ENCODE measurements around the gene NOS1AP.

The NOS1AP gene

DNA sequence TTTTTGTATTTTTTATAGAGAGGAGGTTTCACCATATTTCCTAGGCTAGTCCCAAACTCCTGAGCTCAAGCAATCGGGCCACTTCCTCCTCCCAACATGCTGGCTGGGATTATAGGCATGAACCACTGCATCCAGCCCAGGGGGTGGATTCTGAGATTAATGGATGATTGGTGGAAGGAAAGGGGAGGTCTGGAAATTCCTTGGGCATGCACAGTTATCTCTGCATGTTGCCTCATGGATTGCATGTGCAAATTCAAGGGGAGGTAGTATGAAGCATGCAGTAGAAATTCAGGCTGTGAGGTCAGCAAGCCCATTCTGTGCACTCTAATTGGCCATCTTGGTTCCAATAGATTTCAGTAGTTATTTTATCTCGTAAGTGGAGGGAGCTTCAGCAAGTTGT lies 182.7 kb downstream of the NOS1AP start:
- H3K4me3 ChIP-seq (ENCODE audit: low read depth, low read length) = no peak overlapping the region
- no peak for DNase-seq (ENCODE audit: low read depth)

DNA sequence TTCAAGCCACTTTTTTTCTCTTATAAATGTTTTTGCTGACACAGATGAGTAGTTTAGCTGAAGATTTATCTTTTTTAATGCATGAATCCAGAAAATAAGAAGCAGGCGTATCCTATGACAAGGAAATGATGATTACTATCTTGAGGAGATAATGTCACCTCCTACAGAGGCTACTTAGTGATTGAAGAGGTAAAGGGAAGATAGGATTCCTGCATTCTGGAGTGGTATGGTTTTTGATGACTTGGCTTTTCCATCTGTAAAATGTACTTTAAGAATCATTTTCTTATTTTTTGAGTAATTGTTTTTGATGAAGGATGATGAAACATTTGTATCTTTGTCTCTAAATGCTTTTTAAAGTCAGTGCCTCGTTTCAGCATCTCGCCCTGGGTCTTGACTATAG lies 184.3 kb downstream of the NOS1AP start:
- no peak overlapping the region for H3K4me3 ChIP-seq (ENCODE audit: low read depth, low read length)
- TF ChIP-seq, protein P1, sequence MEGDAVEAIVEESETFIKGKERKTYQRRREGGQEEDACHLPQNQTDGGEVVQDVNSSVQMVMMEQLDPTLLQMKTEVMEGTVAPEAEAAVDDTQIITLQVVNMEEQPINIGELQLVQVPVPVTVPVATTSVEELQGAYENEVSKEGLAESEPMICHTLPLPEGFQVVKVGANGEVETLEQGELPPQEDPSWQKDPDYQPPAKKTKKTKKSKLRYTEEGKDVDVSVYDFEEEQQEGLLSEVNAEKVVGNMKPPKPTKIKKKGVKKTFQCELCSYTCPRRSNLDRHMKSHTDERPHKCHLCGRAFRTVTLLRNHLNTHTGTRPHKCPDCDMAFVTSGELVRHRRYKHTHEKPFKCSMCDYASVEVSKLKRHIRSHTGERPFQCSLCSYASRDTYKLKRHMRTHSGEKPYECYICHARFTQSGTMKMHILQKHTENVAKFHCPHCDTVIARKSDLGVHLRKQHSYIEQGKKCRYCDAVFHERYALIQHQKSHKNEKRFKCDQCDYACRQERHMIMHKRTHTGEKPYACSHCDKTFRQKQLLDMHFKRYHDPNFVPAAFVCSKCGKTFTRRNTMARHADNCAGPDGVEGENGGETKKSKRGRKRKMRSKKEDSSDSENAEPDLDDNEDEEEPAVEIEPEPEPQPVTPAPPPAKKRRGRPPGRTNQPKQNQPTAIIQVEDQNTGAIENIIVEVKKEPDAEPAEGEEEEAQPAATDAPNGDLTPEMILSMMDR (IDR thresholded peaks at IDR 0.05; ENCODE audit: control insufficient read depth, extremely low read depth, insufficient read depth) = no peak
- no peak for DNase-seq (ENCODE audit: low read depth)

More for the DNA sequence above, 182.7 kb downstream of the NOS1AP start:
- TF ChIP-seq, protein P1 (IDR thresholded peaks at IDR 0.05; ENCODE audit: control insufficient read depth, extremely low read depth, insufficient read depth) = no peak

DNA sequence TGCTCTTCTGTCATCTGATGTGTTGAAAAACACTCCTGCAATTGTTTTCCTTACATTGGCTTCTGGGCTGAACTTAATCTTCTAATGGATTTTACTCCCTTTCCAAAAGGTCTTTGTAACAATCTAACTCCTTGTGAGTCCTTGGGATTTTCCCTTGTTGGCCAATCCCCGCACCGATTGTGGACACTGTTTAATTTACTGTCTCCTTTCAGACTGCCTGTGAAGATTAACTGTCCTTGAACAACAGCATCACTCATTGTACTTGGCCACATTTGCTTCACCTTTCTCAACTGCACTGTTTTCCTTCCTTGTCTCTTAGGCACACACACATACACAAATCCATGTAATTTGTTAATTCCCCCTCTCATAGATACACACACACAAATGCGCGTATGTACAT lies 186.8 kb downstream of the NOS1AP start:
- TF ChIP-seq, protein P1 (IDR thresholded peaks at IDR 0.05; ENCODE audit: control insufficient read depth, extremely low read depth, insufficient read depth) = no peak
- no peak for DNase-seq (ENCODE audit: low read depth)
- no peak overlapping the region for H3K4me3 ChIP-seq (ENCODE audit: low read depth, low read length)

DNA sequence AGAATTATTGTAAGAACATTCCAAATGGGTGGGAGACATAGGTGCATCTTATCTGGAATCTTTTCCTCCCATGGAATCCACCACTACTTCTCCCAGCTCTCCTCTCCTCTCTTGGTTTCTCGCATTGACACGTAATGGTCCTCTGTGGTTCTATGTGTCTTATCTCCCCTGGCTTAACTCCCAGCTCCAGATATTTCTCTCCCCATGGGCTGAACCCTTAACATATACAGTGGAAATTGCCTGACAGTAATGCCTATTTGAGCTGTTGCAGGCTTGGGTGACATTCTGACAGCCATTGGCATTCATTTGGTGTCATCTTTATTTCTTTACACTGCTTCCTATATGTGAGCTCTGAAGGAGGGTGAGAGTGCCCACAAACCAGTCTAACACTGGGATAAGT lies 188.9 kb downstream of the NOS1AP start:
- DNase-seq (ENCODE audit: low read depth) = no peak
- no peak overlapping the region for H3K4me3 ChIP-seq (ENCODE audit: low read depth, low read length)
- TF ChIP-seq, protein P1 (IDR thresholded peaks at IDR 0.05; ENCODE audit: control insufficient read depth, extremely low read depth, insufficient read depth) = no peak

DNA sequence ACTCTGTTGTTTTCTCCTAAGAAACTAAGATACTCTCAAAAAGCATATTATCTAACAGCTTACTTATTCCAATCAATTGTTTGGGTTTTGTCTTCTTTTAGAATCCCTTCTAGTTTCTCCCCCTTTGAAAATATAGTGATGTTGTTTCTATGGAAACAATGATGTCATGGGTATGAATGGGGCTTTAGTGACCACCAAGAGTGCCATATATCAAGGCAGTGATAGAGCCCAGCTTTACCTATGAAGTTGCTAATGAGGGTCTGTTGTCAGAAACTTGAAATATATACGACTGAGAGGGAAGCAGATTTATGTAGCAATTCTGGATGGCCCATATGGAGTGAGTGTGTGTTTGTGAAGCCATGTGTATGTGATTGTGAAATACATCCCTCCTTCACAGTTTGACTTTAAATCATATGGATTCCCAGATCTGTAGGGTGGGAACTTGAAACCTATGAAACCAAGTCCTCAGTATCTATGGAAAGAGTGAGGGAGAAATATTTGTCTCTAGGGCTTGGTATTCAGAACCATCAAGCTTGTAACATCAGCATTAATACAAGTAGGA lies 190.5 kb downstream of the NOS1AP start:
- TF ChIP-seq, protein P1 (IDR thresholded peaks at IDR 0.05; ENCODE audit: control insufficient read depth, extremely low read depth, insufficient read depth) = no peak
- no peak overlapping the region for H3K4me3 ChIP-seq (ENCODE audit: low read depth, low read length)
- no peak for DNase-seq (ENCODE audit: low read depth)

DNA sequence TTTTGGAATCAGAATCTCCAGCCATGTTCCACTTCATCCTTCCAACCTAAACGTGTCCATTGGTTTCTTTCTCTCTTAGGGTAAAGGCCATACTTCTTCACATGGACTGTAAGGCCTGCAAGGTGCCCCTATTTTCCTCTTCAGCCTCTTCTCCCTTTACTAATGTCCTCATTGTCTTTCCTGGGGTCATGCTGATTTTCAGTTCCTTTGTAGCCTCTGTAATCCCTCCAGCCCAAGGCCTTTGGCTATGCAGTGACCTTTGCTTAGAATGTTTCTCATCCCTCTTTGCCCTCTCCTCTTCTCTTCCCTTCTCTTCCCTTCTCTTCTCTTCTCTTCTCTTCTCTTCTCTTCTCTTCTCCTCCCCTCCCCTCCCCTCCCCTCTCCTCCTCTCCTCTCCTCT lies 194.6 kb downstream of the NOS1AP start:
- TF ChIP-seq, protein P1 (IDR thresholded peaks at IDR 0.05; ENCODE audit: control insufficient read depth, extremely low read depth, insufficient read depth) = no peak
- no peak overlapping the region for H3K4me3 ChIP-seq (ENCODE audit: low read depth, low read length)
- DNase-seq (ENCODE audit: low read depth) = no peak

DNA sequence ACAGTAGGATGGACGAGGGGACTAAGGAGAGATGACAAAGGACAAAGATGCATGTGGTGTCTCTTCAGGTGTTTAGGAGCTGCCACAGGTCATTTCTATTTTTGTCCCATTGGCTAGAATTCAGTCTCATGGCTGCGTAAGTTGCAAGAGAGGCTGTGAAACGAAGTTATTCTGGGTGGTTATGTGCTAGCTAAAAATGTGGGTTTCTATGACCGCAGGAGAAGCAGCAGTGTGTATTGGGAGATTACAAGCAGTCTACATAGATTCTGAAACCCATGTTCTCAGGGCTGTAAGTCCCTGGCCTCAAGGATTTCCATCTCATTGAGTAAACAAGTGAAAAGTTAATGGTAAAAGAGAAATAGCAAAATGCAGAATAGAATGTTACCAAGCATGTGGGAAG lies 196.5 kb downstream of the NOS1AP start:
- TF ChIP-seq, protein P1 (IDR thresholded peaks at IDR 0.05; ENCODE audit: control insufficient read depth, extremely low read depth, insufficient read depth) = no peak
- no peak overlapping the region for H3K4me3 ChIP-seq (ENCODE audit: low read depth, low read length)
- no peak for DNase-seq (ENCODE audit: low read depth)
